NCI-H345 (cell line): Measurements from ENCODE around the gene KRT81.
"Not testable (repeated sequence)": the region's sequence is repeated elsewhere in the genome, so short reads cannot be mapped to it uniquely, and the experiment has no call there.

Source experiments
- DNase-seq: peaks from one replicate; lab custom pipeline; 2025; lab: John Stamatoyannopoulos, UW

KRT81 gene

GRCh38 chr12:52317468-52318052, 26.2 kb upstream of the KRT81 start:
- DNase-seq = no peak

GRCh38 chr12:52316701-52317100, 25.4 kb upstream of the KRT81 start:
- DNase-seq = no peak

GRCh38 chr12:52316290-52316689, 25.0 kb upstream of the KRT81 start:
- no peak for DNase-seq

- not testable (repeated sequence) for DNase-seq
Measured at GRCh38 chr12:52315721-52316120, 24.4 kb upstream of the KRT81 start.

- no peak for DNase-seq
Measured at GRCh38 chr12:52314511-52314910, 23.2 kb upstream of the KRT81 start.

- DNase-seq = no peak
Measured at GRCh38 chr12:52313926-52314325, 22.6 kb upstream of the KRT81 start.

GRCh38 chr12:52313461-52313860, 22.1 kb upstream of the KRT81 start:
- no peak for DNase-seq

GRCh38 chr12:52312086-52312485, 20.8 kb upstream of the KRT81 start:
- no peak for DNase-seq

GRCh38 chr12:52311285-52311648, 19.9 kb upstream of the KRT81 start:
- DNase-seq = no peak

- DNase-seq = peak; percentile 67
Measured at GRCh38 chr12:52310622-52311284, 19.4 kb upstream of the KRT81 start.

- no peak for DNase-seq
Measured at GRCh38 chr12:52308806-52309425, 17.6 kb upstream of the KRT81 start.

- peak; percentile 68 for DNase-seq
Measured at GRCh38 chr12:52307836-52308805, 16.8 kb upstream of the KRT81 start.

- no peak for DNase-seq
Measured at GRCh38 chr12:52306731-52307130, 15.4 kb upstream of the KRT81 start.

- no peak for DNase-seq
Measured at GRCh38 chr12:52305921-52306705, 14.8 kb upstream of the KRT81 start.

- not testable (repeated sequence) for DNase-seq
Measured at GRCh38 chr12:52304941-52305411, 13.6 kb upstream of the KRT81 start.

GRCh38 chr12:52302242-52302914, 11.0 kb upstream of the KRT81 start:
- not testable (repeated sequence) for DNase-seq

GRCh38 chr12:52301721-52302120, 10.4 kb upstream of the KRT81 start:
- DNase-seq = not testable (repeated sequence)

GRCh38 chr12:52300796-52301691, 9.7 kb upstream of the KRT81 start:
- DNase-seq = no peak

- DNase-seq = no peak
Measured at GRCh38 chr12:52298677-52299190, 7.4 kb upstream of the KRT81 start.
